Liver (tissue), 9 donors: ENCODE results near the gene ABHD8. TPM values are rescaled to one million over a fixed set of nuclear protein-coding genes. Genes with fewer than 3 reads are reported as not detected.
A peak's percentile ranks its signal among the peaks of the same experiment; 100 is the strongest.

Source experiments
- DNase-seq: peaks from one replicate; pipeline ENCODE4 v3.0.0-alpha.2; 2017; ENCODE audit warnings: low spot score
- H3K27ac ChIP-seq, 2 donors: one replicate each; pipeline ENCODE4 v1.7.0; 2013; ENCODE audit warnings: inconsistent platforms in 2 of 2, low read length in 2 of 2, control low read depth in 1 of 2, low read depth in 1 of 2, mild to moderate bottlenecking in 1 of 2
- H3K27me3 ChIP-seq, 4 donors: one replicate each; pipeline versions ENCODE4 v1.6.1 to v1.7.0; 2013; ENCODE audit warnings: low read length in 3 of 4, inconsistent platforms in 1 of 4, mild to moderate bottlenecking in 1 of 4, moderate library complexity in 1 of 4; ENCODE audit not compliant: control insufficient read depth in 4 of 4, insufficient read depth in 4 of 4
- H3K36me3 ChIP-seq, 4 donors: one replicate each; pipeline versions ENCODE4 v1.6.1 to v1.7.0; 2013; ENCODE audit warnings: low read length in 3 of 4, mild to moderate bottlenecking in 3 of 4, low read depth in 1 of 4, moderate library complexity in 1 of 4; ENCODE audit not compliant: control insufficient read depth in 4 of 4, insufficient read depth in 3 of 4
- H3K4me1 ChIP-seq, 4 donors: one replicate each; pipeline versions ENCODE4 v1.6.1 to v1.7.0; 2013; ENCODE audit warnings: low read length in 3 of 4, mild to moderate bottlenecking in 3 of 4, moderate library complexity in 1 of 4; ENCODE audit not compliant: control insufficient read depth in 4 of 4, insufficient read depth in 4 of 4
- H3K4me3 ChIP-seq, 3 donors: one replicate each; pipeline versions ENCODE4 v1.6.1 to v1.7.0; 2013; ENCODE audit warnings: low read length in 3 of 3, control low read depth in 1 of 3, low read depth in 1 of 3, mild to moderate bottlenecking in 1 of 3
- H3K9ac ChIP-seq, 2 donors: one replicate each; pipeline ENCODE4 v1.7.0; 2013; ENCODE audit warnings: low read length in 2 of 2, mild to moderate bottlenecking in 2 of 2, moderate library complexity in 2 of 2, control low read depth in 1 of 2, low read depth in 1 of 2
- H3K9me3 ChIP-seq, 4 donors: one replicate each; pipeline versions ENCODE4 v1.6.1 to v1.7.0; 2013; ENCODE audit warnings: low read length in 3 of 4; ENCODE audit not compliant: control insufficient read depth in 4 of 4
- EGR1 ChIP-seq, 2 donors: IDR thresholded peaks; 2 replicates each; pipeline ENCODE4 v1.6.1; 2016 to 2018; ENCODE audit warnings: antibody characterized with exemption in 2 of 2, low read depth in 2 of 2
- FOXA1 ChIP-seq: IDR thresholded peaks from 2 replicates; pipeline ENCODE4 v1.6.1; 2016; ENCODE audit warnings: antibody characterized with exemption
- FOXA2 ChIP-seq: IDR thresholded peaks from 2 replicates; pipeline ENCODE4 v1.6.1; 2016; ENCODE audit warnings: antibody characterized with exemption
- GABPA ChIP-seq, 2 donors: IDR thresholded peaks in 1 of 2; conservative IDR thresholded peaks in 1 of 2; 2 replicates each; pipeline ENCODE4 v1.6.1; 2016; ENCODE audit warnings: antibody characterized with exemption in 2 of 2, mild to moderate bottlenecking in 1 of 2, moderate library complexity in 1 of 2
- HNF4G ChIP-seq: IDR thresholded peaks from 2 replicates; pipeline ENCODE4 v1.6.1; 2016; ENCODE audit warnings: antibody characterized with exemption
- JUND ChIP-seq, 2 donors: IDR thresholded peaks; 2 replicates each; pipeline ENCODE4 v1.6.1; 2016; ENCODE audit warnings: antibody characterized with exemption in 2 of 2
- NR2F2 ChIP-seq: IDR thresholded peaks from 2 replicates; pipeline ENCODE4 v1.6.1; 2016; ENCODE audit warnings: antibody characterized with exemption
- RAD21 ChIP-seq, 2 donors: IDR thresholded peaks; 2 replicates each; pipeline ENCODE4 v1.6.1; 2016; ENCODE audit warnings: antibody characterized with exemption in 2 of 2, mild to moderate bottlenecking in 2 of 2
- RXRA ChIP-seq, 2 donors: IDR thresholded peaks; 2 replicates each; pipeline ENCODE4 v1.6.1; 2017 to 2018; ENCODE audit warnings: antibody characterized with exemption in 2 of 2, mild to moderate bottlenecking in 1 of 2
- SP1 ChIP-seq: IDR thresholded peaks from 2 replicates; pipeline ENCODE4 v1.6.1; 2018; ENCODE audit warnings: antibody characterized with exemption, mild to moderate bottlenecking
- TAF1 ChIP-seq: conservative IDR thresholded peaks from 2 replicates; pipeline ENCODE4 v1.6.1; 2016; ENCODE audit warnings: antibody characterized with exemption, mild to moderate bottlenecking
- YY1 ChIP-seq: IDR thresholded peaks from 2 replicates; pipeline ENCODE4 v1.6.1; 2016; ENCODE audit warnings: antibody characterized with exemption, mild to moderate bottlenecking
- WGBS: extraction: QIAGEN DNeasy Blood & Tissue Kit; methylation state at CpG from one replicate; pipeline ENCODE4 v1.1.7; 2013; 5-methylcytosine and 5-hydroxymethylcytosine counted together
- polyA plus RNA-seq, 2 donors: library from polyadenylated mRNA; stranded (reverse) in 1 of 2; unstranded in 1 of 2; fragments of 200-250 nt in 1 of 2; fragments of >200 nt in 1 of 2; fragmentation: Nextera tagmentation in 1 of 2; extraction: Ambion mirVana in 1 of 2; gene quantifications; one replicate each; pipeline versions ENCODE4 v1.2.1 to v1.2.3, GENCODE V29; 2013 to 2015
- total RNA-seq, 2 donors: library from RNA; depleted of rRNA; stranded (reverse); fragments of >200 nt; gene quantifications; one replicate each; pipeline ENCODE4 v1.2.3, GENCODE V29; 2014
- TF ChIP-seq, protein P1 (sequence below): IDR thresholded peaks from 2 replicates; pipeline ENCODE4 v1.6.1; 2016; ENCODE audit warnings: antibody characterized with exemption
- TF ChIP-seq, protein P2 (sequence below): IDR thresholded peaks from 2 replicates; pipeline ENCODE4 v1.6.1; 2016; ENCODE audit warnings: antibody characterized with exemption
- TF ChIP-seq, protein P3 (sequence below): fragments of 150-350 bp; IDR thresholded peaks from 2 replicates; pipeline ENCODE4 v1.5.1; 2017; ENCODE audit warnings: improper control_type of control experiment, low read depth, low read length; ENCODE audit not compliant: missing input control
- TF ChIP-seq, protein P4 (sequence below): IDR thresholded peaks from 2 replicates; pipeline ENCODE4 v1.6.1; 2016; ENCODE audit warnings: antibody characterized with exemption
- donor health status: healthy.
- donor health status: healthy.
- donor health status: healthy.
- donor health status: healthy.
- donor health status: healthy.

The ABHD8 gene
- total and polyA plus RNA-seq, 4 donors, result 6.3 to 26.9 (median 14.4) TPM

DNA sequence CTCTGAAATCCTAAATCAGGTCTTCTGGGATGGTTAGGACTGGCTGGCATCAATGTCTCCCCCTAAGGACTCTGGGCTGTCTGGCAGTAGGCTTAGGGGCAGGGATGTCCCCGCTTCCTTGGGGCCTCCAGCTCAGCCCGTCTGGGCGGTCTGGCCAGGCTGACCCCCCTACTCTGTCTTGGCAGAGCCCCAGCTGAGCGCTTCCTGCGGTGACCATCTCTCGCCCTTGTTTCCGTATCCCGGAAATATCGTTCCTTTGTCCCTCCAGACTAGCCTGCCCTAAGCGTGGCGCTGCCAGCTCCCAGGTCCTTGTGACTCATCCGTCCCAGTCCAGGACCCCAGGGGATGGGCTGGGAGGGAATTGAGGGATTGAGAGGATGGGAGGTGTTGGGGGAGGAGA is 45.5 kb upstream of the ABHD8 start:
- no peak overlapping the region for H3K27ac ChIP-seq
- TF ChIP-seq SP1, result no peak
- peak; percentile 58 for TF ChIP-seq NR2F2
- no peak for DNase-seq
- H3K4me1 ChIP-seq, result no peaks in the 10 kb centered on the region
- H3K27me3 ChIP-seq, result no peaks in the 10 kb centered on the region
- H3K36me3 ChIP-seq, result peaks cover 0 to 3% (median 0%) of the 10 kb centered on the region in 4 donors
- H3K4me3 ChIP-seq, result no peak overlapping the region
- H3K9ac ChIP-seq, result no peak overlapping the region
- H3K9me3 ChIP-seq, result no peaks in the 10 kb centered on the region
- WGBS, result 12% methylated on average over 12 of the region's 12 CpGs

DNA sequence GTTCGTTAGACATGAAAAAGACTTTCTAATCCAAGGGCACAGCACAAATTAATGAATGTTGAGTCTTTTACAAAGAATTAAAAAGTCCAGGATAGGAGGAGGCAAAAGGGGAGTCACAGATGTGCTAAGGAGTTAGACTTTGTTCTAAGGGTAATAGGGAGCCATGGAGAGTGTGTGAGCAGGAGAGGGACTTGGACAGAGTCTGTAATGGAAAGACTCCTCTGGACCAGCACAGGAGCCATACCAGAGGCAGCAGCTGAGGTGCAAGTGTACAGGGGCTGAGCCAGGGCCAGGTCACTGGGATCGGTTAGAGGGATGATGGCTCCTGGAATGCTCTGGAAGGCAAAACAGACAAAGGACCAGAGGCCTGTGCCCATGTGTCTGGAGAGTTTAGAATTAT is 44.7 kb upstream of the ABHD8 start:
- H3K4me1 ChIP-seq, result no peaks in the 10 kb centered on the region
- H3K27ac ChIP-seq, result peak overlapping the region in 1 of 2 donors; percentile 5
- 70% methylated on average over 2 of the region's 2 CpGs for WGBS
- H3K27me3 ChIP-seq, result no peaks in the 10 kb centered on the region
- no peak overlapping the region for H3K4me3 ChIP-seq
- peaks cover 0 to 3% (median 0%) of the 10 kb centered on the region in 4 donors for H3K36me3 ChIP-seq
- no peak overlapping the region for H3K9ac ChIP-seq
- no peaks in the 10 kb centered on the region for H3K9me3 ChIP-seq
- TF ChIP-seq NR2F2 (no peak), YY1 (no peak), TAF1 (no peak), RXRA (IDR thresholded peaks at IDR 0.05) (no peak), FOXA1 (no peak), JUND (IDR thresholded peaks at IDR 0.05) (no peak), HNF4G (no peak), GABPA (IDR thresholded peaks at IDR 0.05 in 1 of 2, conservative IDR thresholded peaks at IDR 0.05 in 1 of 2) (no peak), RAD21 (IDR thresholded peaks at IDR 0.05) (no peak), FOXA2 (no peak), SP1 (no peak), EGR1 (IDR thresholded peaks at IDR 0.05; ENCODE audit: low read depth in 2 of 2) (no peak)
- TF ChIP-seq, protein P1, sequence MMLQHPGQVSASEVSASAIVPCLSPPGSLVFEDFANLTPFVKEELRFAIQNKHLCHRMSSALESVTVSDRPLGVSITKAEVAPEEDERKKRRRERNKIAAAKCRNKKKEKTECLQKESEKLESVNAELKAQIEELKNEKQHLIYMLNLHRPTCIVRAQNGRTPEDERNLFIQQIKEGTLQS, result no peak
- TF ChIP-seq, protein P2, sequence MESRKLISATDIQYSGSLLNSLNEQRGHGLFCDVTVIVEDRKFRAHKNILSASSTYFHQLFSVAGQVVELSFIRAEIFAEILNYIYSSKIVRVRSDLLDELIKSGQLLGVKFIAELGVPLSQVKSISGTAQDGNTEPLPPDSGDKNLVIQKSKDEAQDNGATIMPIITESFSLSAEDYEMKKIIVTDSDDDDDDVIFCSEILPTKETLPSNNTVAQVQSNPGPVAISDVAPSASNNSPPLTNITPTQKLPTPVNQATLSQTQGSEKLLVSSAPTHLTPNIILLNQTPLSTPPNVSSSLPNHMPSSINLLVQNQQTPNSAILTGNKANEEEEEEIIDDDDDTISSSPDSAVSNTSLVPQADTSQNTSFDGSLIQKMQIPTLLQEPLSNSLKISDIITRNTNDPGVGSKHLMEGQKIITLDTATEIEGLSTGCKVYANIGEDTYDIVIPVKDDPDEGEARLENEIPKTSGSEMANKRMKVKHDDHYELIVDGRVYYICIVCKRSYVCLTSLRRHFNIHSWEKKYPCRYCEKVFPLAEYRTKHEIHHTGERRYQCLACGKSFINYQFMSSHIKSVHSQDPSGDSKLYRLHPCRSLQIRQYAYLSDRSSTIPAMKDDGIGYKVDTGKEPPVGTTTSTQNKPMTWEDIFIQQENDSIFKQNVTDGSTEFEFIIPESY, result no peak
- TF ChIP-seq, protein P3, sequence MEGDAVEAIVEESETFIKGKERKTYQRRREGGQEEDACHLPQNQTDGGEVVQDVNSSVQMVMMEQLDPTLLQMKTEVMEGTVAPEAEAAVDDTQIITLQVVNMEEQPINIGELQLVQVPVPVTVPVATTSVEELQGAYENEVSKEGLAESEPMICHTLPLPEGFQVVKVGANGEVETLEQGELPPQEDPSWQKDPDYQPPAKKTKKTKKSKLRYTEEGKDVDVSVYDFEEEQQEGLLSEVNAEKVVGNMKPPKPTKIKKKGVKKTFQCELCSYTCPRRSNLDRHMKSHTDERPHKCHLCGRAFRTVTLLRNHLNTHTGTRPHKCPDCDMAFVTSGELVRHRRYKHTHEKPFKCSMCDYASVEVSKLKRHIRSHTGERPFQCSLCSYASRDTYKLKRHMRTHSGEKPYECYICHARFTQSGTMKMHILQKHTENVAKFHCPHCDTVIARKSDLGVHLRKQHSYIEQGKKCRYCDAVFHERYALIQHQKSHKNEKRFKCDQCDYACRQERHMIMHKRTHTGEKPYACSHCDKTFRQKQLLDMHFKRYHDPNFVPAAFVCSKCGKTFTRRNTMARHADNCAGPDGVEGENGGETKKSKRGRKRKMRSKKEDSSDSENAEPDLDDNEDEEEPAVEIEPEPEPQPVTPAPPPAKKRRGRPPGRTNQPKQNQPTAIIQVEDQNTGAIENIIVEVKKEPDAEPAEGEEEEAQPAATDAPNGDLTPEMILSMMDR, result no peak
- TF ChIP-seq, protein P4, sequence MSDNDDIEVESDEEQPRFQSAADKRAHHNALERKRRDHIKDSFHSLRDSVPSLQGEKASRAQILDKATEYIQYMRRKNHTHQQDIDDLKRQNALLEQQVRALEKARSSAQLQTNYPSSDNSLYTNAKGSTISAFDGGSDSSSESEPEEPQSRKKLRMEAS, result no peak
- no peak for DNase-seq

DNA sequence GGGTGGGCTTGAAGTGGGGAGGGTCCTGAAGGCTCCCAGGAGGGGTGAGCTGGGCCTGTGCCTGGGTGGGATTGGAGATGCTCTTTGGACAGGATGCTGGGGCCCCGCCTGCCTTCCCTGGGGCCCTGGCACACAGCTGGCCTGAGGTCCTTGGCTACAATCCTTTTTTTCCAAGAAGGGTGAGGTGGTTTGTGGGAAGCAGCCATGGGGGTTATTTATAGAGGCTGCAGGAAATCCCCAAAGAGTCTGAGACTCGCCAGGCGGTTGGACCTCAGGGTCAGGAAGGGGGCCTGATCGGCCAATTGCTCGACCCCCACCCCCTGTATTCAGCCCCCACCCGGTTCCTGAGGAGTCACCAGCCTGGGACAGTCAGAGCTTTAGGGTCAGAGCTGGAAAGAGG is 44.1 kb upstream of the ABHD8 start:
- Histone ChIP-seq H3K27ac (peak overlapping the region in 1 of 2 donors; percentile 18), H3K9me3 (no peaks in the 10 kb centered on the region), H3K9ac (no peak overlapping the region), H3K4me3 (no peak overlapping the region), H3K4me1 (no peaks in the 10 kb centered on the region), H3K36me3 (peaks cover 0 to 3% (median 0%) of the 10 kb centered on the region in 4 donors), H3K27me3 (no peaks in the 10 kb centered on the region)
- 31% methylated on average over 6 of the region's 6 CpGs for WGBS
- DNase-seq, result no peak
- peak; percentile 28 for TF ChIP-seq NR2F2
- no peak for TF ChIP-seq JUND (IDR thresholded peaks at IDR 0.05)
